ENCODE data around the gene ASAP2.

The ASAP2 gene

GRCh38 chr2:9166579-9167377, 39.8 kb upstream of the ASAP2 start:
- Histone ChIP-seq H3K27ac (peak overlapping the region in 2 of 11 experiments; percentile 16 to 33; a peak in 1 of 22 replicates), H4K20me1 (no peaks in the 10 kb centered on the region), H3K27me3 (no peaks in the 10 kb centered on the region), H3K4me2 (peak overlapping the region in 7 of 11 experiments; percentile 4 to 87 (median 39); a peak in 10 of 22 replicates), H3K36me3 (no peaks in the 10 kb centered on the region), H3K4me3 (no peak overlapping the region), H3K4me1 (peaks cover 15 to 54% (median 34%) of the 10 kb centered on the region in 10 experiments), H3K9me3 (replicated peaks in 1 of 11) (no peaks in the 10 kb centered on the region), H3K9ac (no peak overlapping the region)
- no peak for TF ChIP-seq Cebpa-rat (IDR thresholded peaks at IDR 0.05)

- H3K9me3 ChIP-seq (replicated peaks in 1 of 11) = no peaks in the 10 kb centered on the region
- peak overlapping the region in 10 of 11 experiments; percentile 17 to 87 (median 65); a peak in 16 of 22 replicates for H3K4me2 ChIP-seq
- peak overlapping the region in 4 of 11 experiments; percentile 70 to 78 (median 74); a peak in 6 of 22 replicates for H3K27ac ChIP-seq
- H3K36me3 ChIP-seq = no peaks in the 10 kb centered on the region
- no peak overlapping the region for H3K4me3 ChIP-seq
- H3K4me1 ChIP-seq = peaks cover 15 to 54% (median 34%) of the 10 kb centered on the region in 10 experiments
- H3K9ac ChIP-seq = no peak overlapping the region
- H3K27me3 ChIP-seq = no peaks in the 10 kb centered on the region
- no peak for TF ChIP-seq Cebpa-rat (IDR thresholded peaks at IDR 0.05)
- no peaks in the 10 kb centered on the region for H4K20me1 ChIP-seq
These were observed 38.6 kb upstream of the ASAP2 start for GRCh38 chr2:9167718-9168657.

DNA sequence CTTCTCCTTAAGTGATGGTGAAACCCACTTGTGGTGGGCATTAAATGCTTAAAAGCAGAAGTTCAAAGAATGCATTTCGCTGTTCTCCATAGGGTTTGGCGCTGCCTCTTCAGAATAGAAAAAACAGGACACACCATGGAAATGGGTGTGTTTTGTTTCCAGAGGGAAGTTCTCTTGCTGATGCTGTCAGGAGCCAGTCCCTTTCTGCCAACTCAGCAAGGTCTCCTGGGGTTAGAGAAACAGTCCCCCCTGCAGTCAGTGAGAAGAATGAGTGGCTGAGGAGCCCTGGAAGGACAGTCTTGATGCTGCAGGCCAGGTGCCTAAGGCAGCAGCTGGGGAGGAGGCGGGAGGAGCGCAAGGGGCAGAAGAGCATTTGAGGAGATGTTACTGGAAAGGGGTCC, 37.8 kb upstream of the ASAP2 start:
- peak overlapping the region in 3 of 11 experiments; percentile 2 to 53 (median 51); a peak in 5 of 22 replicates for H3K9ac ChIP-seq
- H3K36me3 ChIP-seq = no peaks in the 10 kb centered on the region

DNA sequence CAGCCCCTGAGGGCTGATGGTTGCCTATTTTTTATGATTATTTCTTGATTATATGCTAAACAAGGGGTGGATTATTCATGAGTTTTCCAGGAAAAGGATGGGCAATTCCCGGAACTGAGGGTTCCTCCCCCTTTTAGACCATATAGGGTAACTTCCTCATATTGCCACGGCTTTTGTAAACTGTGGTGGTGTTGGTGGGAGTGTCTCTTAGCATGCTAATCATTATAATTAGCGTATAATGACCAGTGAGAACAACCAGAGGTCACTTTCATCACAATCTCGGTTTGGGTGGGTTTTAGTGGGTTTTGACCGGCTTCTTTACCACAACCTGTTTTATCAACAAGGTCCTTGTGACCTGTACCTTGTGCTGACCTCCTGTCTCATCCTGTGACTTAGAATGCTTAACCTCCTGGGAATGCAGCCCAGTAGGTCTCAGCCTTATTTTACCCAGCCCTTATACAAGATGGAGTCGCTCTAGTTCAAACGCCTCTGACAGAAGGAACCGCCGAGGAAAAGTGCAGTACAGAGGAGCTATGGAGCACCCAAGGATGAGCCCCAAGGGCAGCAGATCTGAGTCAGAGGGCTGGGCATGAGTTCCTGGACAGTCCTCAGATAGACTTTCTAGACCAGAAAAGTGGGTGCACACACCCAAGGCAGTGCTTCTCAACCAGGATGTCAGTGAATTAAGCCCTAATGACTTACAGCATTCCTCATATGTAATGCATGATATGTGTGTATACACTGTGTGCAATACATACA, 37.1 kb upstream of the ASAP2 start:
- no peak for TF ChIP-seq Cebpa-rat (IDR thresholded peaks at IDR 0.05)
- Histone ChIP-seq H3K9me3 (replicated peaks in 1 of 11) (peaks cover 0 to 10% (median 0%) of the 10 kb centered on the region in 11 experiments; a peak in 4 of 22 replicates), H3K27me3 (no peaks in the 10 kb centered on the region), H3K27ac (peak overlapping the region in 6 of 11 experiments; percentile 2 to 78 (median 72); a peak in 10 of 22 replicates), H3K9ac (peak overlapping the region in 3 of 11 experiments; percentile 2 to 53 (median 51); a peak in 4 of 22 replicates), H4K20me1 (no peaks in the 10 kb centered on the region), H3K36me3 (no peaks in the 10 kb centered on the region), H3K4me1 (peaks cover 17 to 60% (median 39%) of the 10 kb centered on the region in 10 experiments), H3K4me3 (no peak overlapping the region), H3K4me2 (peak overlapping the region; percentile 17 to 87 (median 69))

More for the DNA sequence above, 37.8 kb upstream of the ASAP2 start:
- Histone ChIP-seq H3K4me2 (peak overlapping the region; percentile 17 to 87 (median 69)), H3K27me3 (no peaks in the 10 kb centered on the region), H3K4me1 (peaks cover 15 to 54% (median 35%) of the 10 kb centered on the region in 10 experiments), H3K4me3 (no peak overlapping the region), H4K20me1 (no peaks in the 10 kb centered on the region), H3K9me3 (replicated peaks in 1 of 11) (peaks cover 0 to 3% (median 0%) of the 10 kb centered on the region in 11 experiments; a peak in 3 of 22 replicates), H3K27ac (peak overlapping the region in 6 of 11 experiments; percentile 2 to 78 (median 72); a peak in 10 of 22 replicates)
- no peak for TF ChIP-seq Cebpa-rat (IDR thresholded peaks at IDR 0.05)

DNA sequence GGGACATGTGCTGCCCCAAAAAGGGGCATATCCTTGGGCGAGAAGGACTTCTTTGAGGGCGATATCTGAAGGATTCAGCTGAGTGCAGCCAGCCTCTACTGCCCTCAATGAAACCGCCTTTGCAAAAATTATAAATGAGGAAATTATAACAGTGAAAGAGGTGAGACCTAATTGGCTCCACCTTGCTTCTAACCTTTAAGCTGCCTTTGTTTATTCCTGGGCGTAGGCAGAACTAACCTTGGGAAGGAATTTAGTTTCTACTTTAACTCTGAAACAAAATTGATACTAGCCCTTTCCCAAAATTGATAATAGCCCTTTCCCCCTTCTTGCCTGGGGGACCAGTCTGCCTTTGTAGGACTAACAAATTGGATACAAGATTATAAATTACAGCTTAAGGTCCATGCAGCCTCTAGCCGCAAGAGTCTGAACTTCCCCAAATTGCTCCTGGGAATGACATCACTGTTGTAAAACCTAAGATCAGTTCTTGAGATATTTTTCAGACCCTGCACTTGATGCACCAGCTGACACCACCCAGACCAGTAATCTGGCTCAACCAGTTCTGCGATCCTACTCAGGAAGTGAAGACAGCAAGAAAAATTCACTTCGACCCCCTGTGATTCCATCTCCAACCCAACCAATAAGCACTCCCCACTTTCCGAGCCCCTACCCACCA, 36.0 kb upstream of the ASAP2 start:
- Histone ChIP-seq H3K9me3 (replicated peaks in 1 of 11) (peaks cover 0 to 11% (median 0%) of the 10 kb centered on the region in 11 experiments; a peak in 4 of 22 replicates), H4K20me1 (no peaks in the 10 kb centered on the region), H3K27ac (peak overlapping the region in 2 of 11 experiments; percentile 75 to 78; a peak in 2 of 22 replicates), H3K4me2 (peak overlapping the region in 3 of 11 experiments; percentile 79 to 87 (median 84); a peak in 6 of 22 replicates), H3K4me3 (no peak overlapping the region), H3K9ac (no peak overlapping the region), H3K27me3 (no peaks in the 10 kb centered on the region), H3K36me3 (no peaks in the 10 kb centered on the region), H3K4me1 (peaks cover 28 to 70% (median 47%) of the 10 kb centered on the region in 10 experiments)
- TF ChIP-seq Cebpa-rat (IDR thresholded peaks at IDR 0.05) = no peak

- TF ChIP-seq Cebpa-rat (IDR thresholded peaks at IDR 0.05) = no peak
- Histone ChIP-seq H3K9ac (peak overlapping the region in 3 of 11 experiments; percentile 2 to 42 (median 24); a peak in 2 of 22 replicates), H3K9me3 (replicated peaks in 1 of 11) (peaks cover 0 to 11% (median 0%) of the 10 kb centered on the region in 11 experiments; a peak in 4 of 22 replicates), H3K36me3 (no peaks in the 10 kb centered on the region), H3K27ac (peak overlapping the region in 5 of 11 experiments; percentile 2 to 55 (median 39); a peak in 7 of 22 replicates), H4K20me1 (no peaks in the 10 kb centered on the region), H3K27me3 (no peaks in the 10 kb centered on the region), H3K4me2 (peak overlapping the region; percentile 4 to 62 (median 49); a peak in 20 of 22 replicates), H3K4me3 (no peak overlapping the region), H3K4me1 (peaks cover 48 to 57% (median 52%) of the 10 kb centered on the region in 10 experiments)
These were observed 31.7 kb upstream of the ASAP2 start for GRCh38 chr2:9174771-9175437.
